ENCODE measurements around the gene FBXO4.

The FBXO4 gene, protein sequence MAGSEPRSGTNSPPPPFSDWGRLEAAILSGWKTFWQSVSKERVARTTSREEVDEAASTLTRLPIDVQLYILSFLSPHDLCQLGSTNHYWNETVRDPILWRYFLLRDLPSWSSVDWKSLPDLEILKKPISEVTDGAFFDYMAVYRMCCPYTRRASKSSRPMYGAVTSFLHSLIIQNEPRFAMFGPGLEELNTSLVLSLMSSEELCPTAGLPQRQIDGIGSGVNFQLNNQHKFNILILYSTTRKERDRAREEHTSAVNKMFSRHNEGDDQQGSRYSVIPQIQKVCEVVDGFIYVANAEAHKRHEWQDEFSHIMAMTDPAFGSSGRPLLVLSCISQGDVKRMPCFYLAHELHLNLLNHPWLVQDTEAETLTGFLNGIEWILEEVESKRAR

DNA sequence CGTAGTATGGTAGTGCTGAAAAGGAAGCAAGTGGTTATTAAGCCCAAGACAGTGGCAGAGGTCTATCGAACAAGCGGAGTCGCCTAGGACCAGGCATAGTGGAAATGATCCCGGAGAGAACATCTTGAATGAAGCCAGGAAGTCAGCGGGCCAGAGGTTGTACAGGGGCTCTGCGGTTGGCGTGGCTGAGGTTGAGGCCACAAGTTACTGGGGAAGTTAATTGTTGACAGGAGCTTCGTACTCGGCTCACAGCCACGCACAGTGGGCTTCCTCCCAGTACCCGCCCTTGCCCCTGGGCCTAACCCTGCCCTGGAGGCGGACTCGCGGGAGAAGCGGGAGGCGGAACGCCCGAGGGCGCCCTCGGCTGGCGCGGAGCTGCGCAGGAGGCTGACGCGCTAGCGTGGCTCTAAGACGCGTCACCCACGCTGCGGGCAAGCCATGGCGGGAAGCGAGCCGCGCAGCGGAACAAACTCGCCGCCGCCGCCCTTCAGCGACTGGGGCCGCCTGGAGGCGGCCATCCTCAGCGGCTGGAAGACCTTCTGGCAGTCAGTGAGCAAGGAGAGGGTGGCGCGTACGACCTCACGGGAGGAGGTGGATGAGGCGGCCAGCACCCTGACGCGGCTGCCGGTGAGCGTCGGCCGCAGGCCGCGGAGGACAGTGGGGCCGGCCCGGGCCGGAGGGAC, at the start of gene FBXO4:
Gene FBXO4 (plus strand): TSS at position 410 of the 683 bp plus-strand sequence. CDS start 29 bp downstream, at position 439.
- no peak for FAIRE-seq

DNA sequence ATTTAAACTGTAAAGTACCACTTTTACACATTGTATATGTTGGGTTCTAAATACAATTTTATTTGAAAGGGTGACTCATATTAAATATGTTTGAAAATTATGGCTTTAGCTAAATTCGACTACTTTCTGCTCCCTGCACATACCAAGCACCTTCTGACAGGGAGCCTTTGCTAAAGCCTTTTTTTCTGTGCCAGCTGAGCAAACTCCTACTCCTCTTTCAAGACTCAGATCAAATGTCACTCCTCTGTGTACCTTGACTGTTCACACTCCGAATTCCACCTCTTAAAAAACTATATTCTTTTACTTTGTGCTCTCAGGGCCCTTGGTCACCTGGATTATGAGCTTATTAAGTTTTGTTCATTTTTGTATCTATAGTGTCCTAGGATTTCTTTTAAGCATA, 48.4 kb upstream of the FBXO4 start:
- no peak for FAIRE-seq

DNA sequence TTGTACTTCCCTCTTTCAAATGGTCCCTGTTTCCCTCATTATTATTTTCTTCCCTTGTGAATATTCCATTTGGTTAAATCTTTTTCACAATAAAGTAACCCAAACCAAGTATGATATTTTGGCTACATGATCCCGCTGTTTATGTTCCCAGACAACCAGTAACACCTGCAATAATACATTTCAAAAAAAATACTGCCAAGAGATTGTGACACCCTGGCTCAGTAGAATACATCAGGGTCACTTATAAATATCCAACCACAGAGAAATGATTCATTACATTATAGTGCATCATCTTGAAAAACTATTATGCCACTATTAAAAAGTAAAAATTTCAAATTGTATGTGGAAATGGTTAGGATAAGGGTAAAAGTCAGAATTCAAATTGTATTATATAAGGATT, 47.7 kb upstream of the FBXO4 start:
- FAIRE-seq = no peak

GRCh38 chr5:41878173-41878572, 46.9 kb upstream of the FBXO4 start:
- FAIRE-seq = no peak

DNA sequence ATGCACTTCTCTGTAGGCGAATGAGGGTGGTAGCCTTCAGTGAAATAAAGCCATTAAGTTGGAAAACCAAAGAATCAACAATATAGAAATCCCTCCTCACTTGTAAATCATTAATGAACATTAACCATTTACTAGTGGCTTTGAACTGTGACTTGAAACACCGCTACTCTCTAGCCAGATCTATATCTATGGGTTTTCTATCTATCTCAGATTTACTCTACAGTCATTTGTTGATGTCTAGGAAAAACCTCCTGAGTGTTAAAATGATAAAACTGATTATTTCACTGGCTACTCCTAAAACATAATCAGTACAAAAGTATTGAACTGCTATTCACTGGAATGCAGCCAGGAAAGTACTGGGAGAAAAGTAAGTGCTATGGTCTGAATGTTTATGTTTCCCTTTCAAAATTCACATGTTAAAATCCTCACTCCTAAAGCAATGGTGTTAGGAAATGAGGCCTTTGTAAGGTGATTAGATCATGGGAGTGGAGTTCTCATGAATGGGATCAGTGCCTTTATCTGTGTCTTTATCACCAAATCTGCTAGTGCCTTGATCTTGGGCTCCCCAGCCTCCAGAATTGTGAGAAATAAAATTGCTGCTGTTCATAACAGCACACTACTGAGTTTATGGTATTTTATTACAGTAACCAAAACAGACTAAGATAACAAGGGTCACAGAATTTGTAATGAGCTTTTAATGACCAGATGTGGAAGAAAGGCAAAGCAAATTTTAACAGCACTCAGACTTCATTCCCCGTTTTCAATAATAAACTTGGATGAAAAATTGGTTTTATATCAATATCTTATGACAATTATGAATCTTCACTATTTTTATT, 46.2 kb upstream of the FBXO4 start:
- FAIRE-seq = no peak

- FAIRE-seq = no peak
Measured at GRCh38 chr5:41882765-41883164, 42.3 kb upstream of the FBXO4 start.

GRCh38 chr5:41883243-41883642, 41.8 kb upstream of the FBXO4 start:
- FAIRE-seq = no peak

DNA sequence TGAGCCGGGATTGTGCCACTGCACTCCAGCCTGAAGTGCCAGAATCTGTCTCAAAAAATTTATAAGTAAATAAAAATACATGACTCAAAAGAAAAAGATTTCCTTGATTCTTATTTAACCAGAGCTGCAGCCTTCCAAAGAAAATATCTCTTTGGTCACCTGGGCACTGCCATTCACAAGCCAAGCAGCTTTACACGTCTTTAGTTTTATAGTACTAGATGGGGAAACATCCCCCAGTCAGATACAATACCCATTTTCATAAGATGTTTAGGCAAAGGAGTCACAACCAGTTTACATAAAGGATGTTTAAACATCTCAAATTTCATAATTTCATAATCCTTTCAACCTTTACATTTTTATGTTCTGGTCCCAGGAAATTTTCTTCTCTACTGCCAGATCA, 41.1 kb upstream of the FBXO4 start:
- FAIRE-seq = no peak

DNA sequence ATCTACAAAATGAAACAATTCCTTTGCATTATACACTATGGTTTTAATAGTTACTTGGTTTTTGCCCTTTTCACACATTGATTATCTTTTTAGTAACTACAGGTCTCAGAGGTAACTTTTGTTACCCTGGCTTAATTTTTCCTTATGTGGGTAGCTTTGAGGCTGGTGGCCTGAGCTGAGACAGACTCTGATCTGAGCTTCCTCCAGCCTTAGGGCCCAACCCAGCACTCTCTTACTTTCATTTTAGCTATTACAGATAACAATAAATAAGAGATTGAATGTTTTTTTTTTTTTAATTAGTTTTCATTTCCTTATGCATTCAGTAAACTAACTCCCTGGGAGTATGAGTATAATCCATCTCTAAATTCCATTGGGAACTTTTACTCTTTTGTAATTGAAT, 39.8 kb upstream of the FBXO4 start:
- FAIRE-seq = no peak

GRCh38 chr5:41891066-41891707, 33.9 kb upstream of the FBXO4 start:
- no peak for FAIRE-seq

DNA sequence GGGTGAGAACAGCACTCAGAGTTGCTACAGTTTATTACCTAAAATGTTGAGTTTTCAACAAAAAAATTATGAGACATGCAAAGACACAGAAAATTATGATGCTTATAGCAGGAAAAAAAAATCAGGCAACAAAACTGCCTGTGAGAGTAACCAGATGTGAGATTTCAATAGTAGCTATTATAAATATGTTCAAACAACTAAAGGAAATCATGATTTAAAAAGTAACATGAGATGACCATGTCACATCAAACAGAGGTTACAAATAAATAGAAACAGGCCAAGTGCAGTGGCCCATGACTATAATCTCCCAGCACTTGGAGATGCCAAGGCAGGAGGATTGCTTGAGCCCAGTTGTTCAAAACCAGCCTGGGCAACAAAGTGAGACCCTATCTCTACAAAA, 33.0 kb upstream of the FBXO4 start:
- no peak for FAIRE-seq

GRCh38 chr5:41893074-41893851, 31.8 kb upstream of the FBXO4 start:
- no peak for FAIRE-seq

DNA sequence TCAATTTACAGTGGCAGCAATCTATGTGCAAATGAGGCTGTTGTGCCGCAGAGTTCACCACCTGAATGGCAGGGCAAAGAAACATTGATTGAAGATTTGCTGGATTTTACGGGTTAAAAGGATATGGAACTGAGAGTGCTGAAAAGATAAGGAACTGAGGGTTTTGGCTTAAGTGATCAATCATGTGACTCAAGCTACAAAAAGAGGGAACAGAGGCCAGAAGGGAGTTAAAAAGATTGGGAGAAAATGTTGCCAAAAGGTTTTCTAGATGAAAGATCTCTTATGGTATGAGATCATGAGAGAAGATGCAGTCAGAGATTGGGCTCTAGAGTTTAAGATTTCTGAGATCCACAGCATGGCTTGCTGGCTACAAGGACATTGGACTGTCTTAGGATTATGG, 28.9 kb upstream of the FBXO4 start:
- FAIRE-seq = no peak

GRCh38 chr5:41903382-41903891, 21.6 kb upstream of the FBXO4 start:
- FAIRE-seq = no peak

GRCh38 chr5:41903892-41904799, 20.9 kb upstream of the FBXO4 start, which contains the start of gene RIMOC1:
TSS of gene RIMOC1 (plus strand) at chr5:41904344. CDS start at chr5:41904368, 24 bp downstream.
- peak; percentile 98 for FAIRE-seq

DNA sequence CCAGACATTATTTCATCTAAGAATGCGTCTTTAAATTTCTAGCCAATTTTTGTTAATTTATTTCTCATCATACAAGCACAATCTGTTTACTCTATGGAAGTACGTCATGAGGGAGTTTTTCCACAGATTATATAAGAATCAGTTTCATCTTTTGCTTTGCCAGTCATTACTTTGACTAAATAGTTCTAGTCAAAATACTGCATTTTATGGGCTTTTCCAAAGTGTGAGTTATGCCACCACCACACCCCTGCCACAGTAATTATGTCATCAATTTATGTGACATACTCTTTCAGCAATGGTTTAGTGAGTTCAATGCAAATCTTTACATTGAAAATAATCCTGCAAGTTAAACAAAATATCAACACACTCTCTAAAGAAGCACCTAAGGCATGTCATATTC, 18.9 kb upstream of the FBXO4 start:
- FAIRE-seq = no peak

DNA sequence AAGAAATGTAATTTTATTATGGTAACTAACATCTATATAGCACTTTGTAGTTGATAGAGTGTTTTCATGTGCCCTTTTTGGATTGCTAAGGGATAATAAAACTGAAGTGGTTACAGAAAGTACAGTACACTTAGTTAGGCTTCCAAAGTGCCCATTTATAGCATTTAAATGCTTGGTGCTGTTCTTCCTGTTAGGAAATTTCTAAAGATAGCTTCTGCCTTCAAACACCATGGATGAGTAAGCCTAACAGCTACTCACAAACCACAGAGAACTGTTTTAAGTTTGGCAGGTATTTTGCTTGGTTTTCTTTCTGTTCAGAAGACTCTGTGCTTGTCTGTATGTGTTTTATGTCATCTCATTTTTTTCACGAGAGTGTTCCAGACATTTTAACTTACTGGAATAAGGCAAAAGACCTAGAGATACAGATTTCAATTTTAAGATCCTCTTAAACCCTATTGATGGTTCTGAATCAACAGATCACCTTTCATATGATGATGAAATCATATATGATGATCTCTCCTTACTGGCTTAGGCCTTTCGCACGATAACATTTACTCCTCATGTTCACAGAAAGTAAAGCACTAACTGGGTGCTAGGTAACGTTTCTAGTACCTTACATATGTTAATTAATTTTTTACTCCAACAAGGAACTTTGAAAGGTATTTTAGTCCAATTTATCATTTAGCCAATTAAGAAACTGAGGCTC, 16.6 kb upstream of the FBXO4 start:
- FAIRE-seq = no peak

GRCh38 chr5:41918105-41918504, 7.0 kb upstream of the FBXO4 start:
- no peak for FAIRE-seq

DNA sequence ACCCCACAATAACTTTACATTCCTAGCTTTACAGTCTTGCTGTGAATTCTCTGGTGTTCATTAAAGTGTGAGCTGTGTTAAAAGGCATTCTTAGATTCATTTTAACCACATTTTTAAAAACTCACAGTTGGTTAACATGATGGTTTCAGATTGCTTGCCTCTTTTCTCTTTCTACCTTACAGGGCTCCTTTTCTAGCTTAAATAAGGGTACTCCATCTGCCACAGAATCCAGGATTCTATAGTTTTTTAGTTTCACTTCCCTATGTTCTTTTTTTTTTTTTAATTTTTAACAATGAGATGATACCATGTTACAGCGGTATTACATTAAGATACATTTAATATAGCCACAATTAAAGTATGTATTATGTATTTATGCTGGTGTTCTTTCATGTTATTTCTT, 3.9 kb upstream of the FBXO4 start:
- no peak for FAIRE-seq

DNA sequence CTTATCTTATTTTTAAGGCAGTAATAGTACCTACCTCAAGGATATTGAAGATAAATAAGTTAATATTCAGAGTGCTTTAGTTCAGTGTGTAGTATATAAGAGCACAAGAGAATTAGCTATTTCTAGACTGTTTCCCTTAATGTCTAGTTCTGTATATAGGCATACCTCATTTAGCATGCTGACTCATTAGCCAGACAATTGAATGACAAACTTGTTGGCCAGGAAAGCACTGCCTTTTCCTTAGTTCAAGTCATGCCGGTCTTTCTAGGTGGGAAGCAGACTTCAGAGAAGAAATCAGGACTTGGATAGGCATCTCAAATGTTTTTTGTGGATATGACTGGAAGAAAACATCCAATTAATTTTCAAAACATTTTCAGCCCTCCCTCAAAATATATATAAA, 3.2 kb upstream of the FBXO4 start:
- FAIRE-seq = no peak

Measured in TTC549 (cell line).